ENCODE results near the gene ELP5.

ELP5 gene

GRCh38 chr17:7263801-7264078 is 11.7 kb downstream of the ELP5 start:
- Histone ChIP-seq H4K20me1 (ENCODE audit: insufficient read depth, low read length) (no peaks in the 10 kb centered on the region), H3K36me3 (ENCODE audit: insufficient read depth, low read length) (peaks cover 10% of the 10 kb centered on the region), H2AFZ (ENCODE audit: low read length) (no peak overlapping the region), H3K9ac (ENCODE audit: low read length) (no peak overlapping the region), H3K4me1 (ENCODE audit: insufficient read depth, low read length, severe bottlenecking) (peaks cover 17% of the 10 kb centered on the region), H3F3A (ENCODE audit: insufficient read depth, low read length) (no peaks in the 10 kb centered on the region), H3K27ac (ENCODE audit: low read depth, low read length, poor library complexity, severe bottlenecking) (no peak overlapping the region), H3K4me2 (ENCODE audit: low read length) (no peak overlapping the region), H3K4me3 (ENCODE audit: low read depth, low read length, poor library complexity, severe bottlenecking) (no peak overlapping the region), H3K79me2 (ENCODE audit: insufficient read depth, low read length) (no peaks in the 10 kb centered on the region), H3K9me3 (ENCODE audit: low read length) (no peaks in the 10 kb centered on the region), H3K9me2 (ENCODE audit: low read depth, low read length) (no peaks in the 10 kb centered on the region), H3K27me3 (ENCODE audit: insufficient read depth, low read length) (peaks cover 7% of the 10 kb centered on the region; the same call in 1 of the 2 replicates)
- TF ChIP-seq, protein P1, sequence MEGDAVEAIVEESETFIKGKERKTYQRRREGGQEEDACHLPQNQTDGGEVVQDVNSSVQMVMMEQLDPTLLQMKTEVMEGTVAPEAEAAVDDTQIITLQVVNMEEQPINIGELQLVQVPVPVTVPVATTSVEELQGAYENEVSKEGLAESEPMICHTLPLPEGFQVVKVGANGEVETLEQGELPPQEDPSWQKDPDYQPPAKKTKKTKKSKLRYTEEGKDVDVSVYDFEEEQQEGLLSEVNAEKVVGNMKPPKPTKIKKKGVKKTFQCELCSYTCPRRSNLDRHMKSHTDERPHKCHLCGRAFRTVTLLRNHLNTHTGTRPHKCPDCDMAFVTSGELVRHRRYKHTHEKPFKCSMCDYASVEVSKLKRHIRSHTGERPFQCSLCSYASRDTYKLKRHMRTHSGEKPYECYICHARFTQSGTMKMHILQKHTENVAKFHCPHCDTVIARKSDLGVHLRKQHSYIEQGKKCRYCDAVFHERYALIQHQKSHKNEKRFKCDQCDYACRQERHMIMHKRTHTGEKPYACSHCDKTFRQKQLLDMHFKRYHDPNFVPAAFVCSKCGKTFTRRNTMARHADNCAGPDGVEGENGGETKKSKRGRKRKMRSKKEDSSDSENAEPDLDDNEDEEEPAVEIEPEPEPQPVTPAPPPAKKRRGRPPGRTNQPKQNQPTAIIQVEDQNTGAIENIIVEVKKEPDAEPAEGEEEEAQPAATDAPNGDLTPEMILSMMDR (IDR thresholded peaks at IDR 0.05; ENCODE audit: low read length): no peak
- TF ChIP-seq EZH2 (IDR thresholded peaks at IDR 0.05; ENCODE audit: borderline replicate concordance, low read length): no peak

DNA sequence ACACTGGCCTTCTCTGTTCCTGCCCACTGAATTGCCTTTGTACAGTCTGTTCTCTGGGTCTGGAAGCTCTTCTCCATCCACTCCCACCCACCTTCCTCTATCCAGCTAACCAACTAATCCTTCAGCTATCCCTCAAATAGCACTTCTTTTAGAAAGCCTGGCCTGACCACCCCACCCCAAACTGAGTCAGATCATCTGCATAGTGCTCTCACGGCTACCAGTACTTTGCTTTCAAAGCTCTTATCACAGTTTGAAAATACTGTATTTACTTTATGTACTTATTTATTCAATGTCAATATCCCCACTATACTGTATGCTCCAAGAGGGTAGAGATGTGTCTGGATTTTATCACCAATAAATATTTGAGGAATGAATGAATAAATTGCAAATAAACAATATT is 14.8 kb downstream of the ELP5 start:
- no peaks in the 10 kb centered on the region for H3K9me3 ChIP-seq (ENCODE audit: low read length)
- no peaks in the 10 kb centered on the region for H3F3A ChIP-seq (ENCODE audit: insufficient read depth, low read length)
- H3K4me2 ChIP-seq (ENCODE audit: low read length): no peak overlapping the region
- no peaks in the 10 kb centered on the region for H3K36me3 ChIP-seq (ENCODE audit: insufficient read depth, low read length)
- H3K4me1 ChIP-seq (ENCODE audit: insufficient read depth, low read length, severe bottlenecking): peaks cover 7% of the 10 kb centered on the region
- H3K79me2 ChIP-seq (ENCODE audit: insufficient read depth, low read length): no peaks in the 10 kb centered on the region
- TF ChIP-seq, protein P1 (IDR thresholded peaks at IDR 0.05; ENCODE audit: low read length): no peak
- no peak for TF ChIP-seq EZH2 (IDR thresholded peaks at IDR 0.05; ENCODE audit: borderline replicate concordance, low read length)
- no peak overlapping the region for H3K9ac ChIP-seq (ENCODE audit: low read length)
- no peaks in the 10 kb centered on the region for H3K9me2 ChIP-seq (ENCODE audit: low read depth, low read length)
- no peak overlapping the region for H2AFZ ChIP-seq (ENCODE audit: low read length)
- peaks cover 6% of the 10 kb centered on the region; the same call in 1 of the 2 replicates for H3K27me3 ChIP-seq (ENCODE audit: insufficient read depth, low read length)
- H3K4me3 ChIP-seq (ENCODE audit: low read depth, low read length, poor library complexity, severe bottlenecking): no peak overlapping the region
- H3K27ac ChIP-seq (ENCODE audit: low read depth, low read length, poor library complexity, severe bottlenecking): no peak overlapping the region
- no peaks in the 10 kb centered on the region for H4K20me1 ChIP-seq (ENCODE audit: insufficient read depth, low read length)

DNA sequence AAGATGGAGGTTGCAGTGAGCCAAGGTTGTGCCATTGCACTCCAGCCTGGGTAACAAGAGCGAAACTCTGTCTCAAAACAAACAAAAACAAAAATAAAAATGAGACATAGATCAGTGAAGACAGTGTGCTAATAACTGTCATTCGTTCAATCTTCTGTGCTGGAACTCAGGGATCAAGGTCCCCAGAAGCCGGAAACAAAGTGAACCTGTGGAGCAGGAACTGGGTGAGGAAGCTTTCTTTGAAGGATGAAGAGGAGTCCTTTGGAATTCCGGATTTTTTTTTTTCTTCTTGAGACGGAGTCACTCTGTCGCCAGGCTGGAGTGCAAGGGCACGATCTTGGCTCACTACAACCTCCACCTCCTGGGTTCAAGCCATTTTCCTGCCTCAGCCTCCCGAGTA is 27.4 kb downstream of the ELP5 start:
- Histone ChIP-seq H3K36me3 (ENCODE audit: insufficient read depth, low read length) (no peaks in the 10 kb centered on the region), H3K4me3 (ENCODE audit: low read depth, low read length, poor library complexity, severe bottlenecking) (no peak overlapping the region), H3K4me2 (ENCODE audit: low read length) (no peak overlapping the region), H3F3A (ENCODE audit: insufficient read depth, low read length) (no peaks in the 10 kb centered on the region), H3K4me1 (ENCODE audit: insufficient read depth, low read length, severe bottlenecking) (peaks cover 15% of the 10 kb centered on the region), H3K27me3 (ENCODE audit: insufficient read depth, low read length) (no peaks in the 10 kb centered on the region), H2AFZ (ENCODE audit: low read length) (no peak overlapping the region), H3K9me2 (ENCODE audit: low read depth, low read length) (no peaks in the 10 kb centered on the region), H3K9me3 (ENCODE audit: low read length) (no peaks in the 10 kb centered on the region), H3K79me2 (ENCODE audit: insufficient read depth, low read length) (no peaks in the 10 kb centered on the region), H3K9ac (ENCODE audit: low read length) (no peak overlapping the region), H4K20me1 (ENCODE audit: insufficient read depth, low read length) (no peaks in the 10 kb centered on the region), H3K27ac (ENCODE audit: low read depth, low read length, poor library complexity, severe bottlenecking) (no peak overlapping the region)
- TF ChIP-seq EZH2 (IDR thresholded peaks at IDR 0.05; ENCODE audit: borderline replicate concordance, low read length): no peak
- TF ChIP-seq, protein P1 (IDR thresholded peaks at IDR 0.05; ENCODE audit: low read length): no peak
